Breast epithelium (tissue), 3 donors: Measurements from ENCODE around the gene CNTNAP5.

ENCODE experiments used
- POLR2AphosphoS5 ChIP-seq, 3 donors: sonication (generic); formaldehyde crosslinking; IDR thresholded peaks; one replicate each; pipeline ENCODE4 v1.6.1; 2017; ENCODE audit warnings: antibody characterized with exemption in 3 of 3
- TF ChIP-seq, protein P1 (sequence below), 3 donors: fragments of 450-650 bp; IDR thresholded peaks; one replicate each; pipeline ENCODE4 v1.5.1; 2016 to 2017; ENCODE audit warnings: antibody characterized with exemption in 3 of 3, mild to moderate bottlenecking in 3 of 3, moderate library complexity in 3 of 3

DNA sequence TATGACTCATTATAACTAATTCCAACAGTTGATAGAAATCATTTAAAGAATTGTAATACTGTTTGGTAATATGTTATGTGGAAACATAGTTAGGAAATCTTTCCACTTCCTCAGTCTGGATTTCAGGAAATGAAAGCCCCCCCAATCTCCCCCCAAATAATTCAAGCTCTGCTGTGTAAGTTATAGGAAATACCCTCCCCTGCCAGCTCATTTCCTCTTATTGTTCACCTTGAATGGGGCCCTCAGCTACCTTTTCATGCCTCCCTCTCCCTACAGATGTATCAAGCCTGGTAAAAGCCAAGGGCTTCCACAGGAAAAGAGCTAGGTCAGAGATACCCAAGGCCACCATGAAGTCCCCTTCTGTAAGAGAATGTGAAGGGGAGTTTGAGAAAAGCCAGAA, 155.5 kb downstream of the CNTNAP5 start:
- TF ChIP-seq, protein P1, sequence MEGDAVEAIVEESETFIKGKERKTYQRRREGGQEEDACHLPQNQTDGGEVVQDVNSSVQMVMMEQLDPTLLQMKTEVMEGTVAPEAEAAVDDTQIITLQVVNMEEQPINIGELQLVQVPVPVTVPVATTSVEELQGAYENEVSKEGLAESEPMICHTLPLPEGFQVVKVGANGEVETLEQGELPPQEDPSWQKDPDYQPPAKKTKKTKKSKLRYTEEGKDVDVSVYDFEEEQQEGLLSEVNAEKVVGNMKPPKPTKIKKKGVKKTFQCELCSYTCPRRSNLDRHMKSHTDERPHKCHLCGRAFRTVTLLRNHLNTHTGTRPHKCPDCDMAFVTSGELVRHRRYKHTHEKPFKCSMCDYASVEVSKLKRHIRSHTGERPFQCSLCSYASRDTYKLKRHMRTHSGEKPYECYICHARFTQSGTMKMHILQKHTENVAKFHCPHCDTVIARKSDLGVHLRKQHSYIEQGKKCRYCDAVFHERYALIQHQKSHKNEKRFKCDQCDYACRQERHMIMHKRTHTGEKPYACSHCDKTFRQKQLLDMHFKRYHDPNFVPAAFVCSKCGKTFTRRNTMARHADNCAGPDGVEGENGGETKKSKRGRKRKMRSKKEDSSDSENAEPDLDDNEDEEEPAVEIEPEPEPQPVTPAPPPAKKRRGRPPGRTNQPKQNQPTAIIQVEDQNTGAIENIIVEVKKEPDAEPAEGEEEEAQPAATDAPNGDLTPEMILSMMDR (IDR thresholded peaks at IDR 0.05), result no peak
- TF ChIP-seq POLR2AphosphoS5 (IDR thresholded peaks at IDR 0.05), result no peak
